ENCODE measurements around the gene FGFR4.

The FGFR4 gene

DNA sequence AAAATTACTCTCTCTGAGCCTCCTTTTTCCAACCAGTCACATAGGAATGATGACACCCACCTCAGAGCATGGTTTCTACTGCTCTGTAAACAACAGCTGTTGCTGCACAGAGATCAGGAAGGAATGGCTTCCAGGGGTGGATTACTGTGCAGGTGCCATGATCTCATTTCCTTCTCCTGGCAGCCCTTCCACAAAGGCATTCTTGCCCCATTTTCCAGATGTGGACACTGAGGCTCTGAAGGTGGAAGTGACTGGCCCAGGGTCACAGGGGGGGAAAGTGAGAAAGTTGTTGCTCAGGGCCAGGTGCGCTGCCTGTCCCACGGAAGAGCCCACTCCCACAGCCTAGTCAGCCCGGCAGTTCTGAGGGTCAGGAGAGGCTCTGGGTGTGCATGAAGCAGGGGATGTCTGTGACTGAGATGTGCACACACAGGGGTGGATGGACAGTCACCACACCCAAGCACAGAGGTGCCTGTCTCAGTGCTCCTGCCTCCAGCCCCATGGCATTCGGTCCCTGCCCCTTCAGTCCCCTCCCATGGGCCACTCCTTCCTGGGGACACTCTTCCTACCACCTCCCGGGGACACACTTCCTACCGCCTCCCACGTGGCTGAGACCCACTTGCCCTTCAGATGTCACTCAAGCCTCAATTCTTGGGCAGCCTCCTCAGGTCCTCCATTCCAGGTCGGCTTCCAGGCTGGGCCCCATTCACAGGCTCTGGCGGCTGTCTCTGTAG lies 17.0 kb downstream of the FGFR4 start:
- DNase-seq (ENCODE audit: low spot score), result no peak

DNA sequence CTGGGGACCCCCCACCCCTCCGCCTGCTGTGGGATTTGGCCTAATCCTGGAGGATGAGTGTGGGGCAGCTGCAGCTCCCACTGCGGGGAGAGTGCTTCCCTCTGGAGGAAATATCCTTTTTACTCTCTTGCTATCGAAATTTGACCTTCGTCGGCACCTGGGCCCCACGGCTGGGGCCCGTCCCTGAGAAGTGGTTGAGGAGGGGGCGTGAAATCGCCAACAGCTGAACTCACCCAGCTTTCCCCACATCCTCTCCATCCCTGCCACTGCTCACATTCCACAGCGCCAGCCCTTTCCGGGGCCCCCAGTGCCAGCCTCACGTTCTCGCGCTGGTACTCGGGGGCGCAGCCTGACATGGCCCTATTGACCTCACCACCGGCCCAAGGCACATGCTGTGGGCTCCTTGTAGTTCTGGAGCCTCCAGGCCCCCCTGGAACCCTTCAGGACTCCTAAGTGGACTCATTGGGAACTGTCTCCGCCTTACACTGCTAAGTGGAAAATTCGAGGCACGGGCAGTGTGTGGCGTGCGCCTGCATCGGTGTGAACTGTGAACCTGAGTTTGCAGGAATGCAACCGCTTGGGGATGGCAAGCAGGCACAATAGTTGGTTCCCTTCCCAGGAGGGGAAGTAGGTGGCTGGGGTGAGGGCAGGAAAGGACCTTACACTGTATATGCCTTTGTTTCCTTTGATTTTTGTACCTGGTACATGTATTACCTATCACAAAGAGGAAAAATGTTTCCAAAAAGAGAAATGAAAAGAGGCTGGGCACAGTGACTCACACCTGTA lies 19.2 kb downstream of the FGFR4 start:
- DNase-seq (ENCODE audit: low spot score), result no peak

DNA sequence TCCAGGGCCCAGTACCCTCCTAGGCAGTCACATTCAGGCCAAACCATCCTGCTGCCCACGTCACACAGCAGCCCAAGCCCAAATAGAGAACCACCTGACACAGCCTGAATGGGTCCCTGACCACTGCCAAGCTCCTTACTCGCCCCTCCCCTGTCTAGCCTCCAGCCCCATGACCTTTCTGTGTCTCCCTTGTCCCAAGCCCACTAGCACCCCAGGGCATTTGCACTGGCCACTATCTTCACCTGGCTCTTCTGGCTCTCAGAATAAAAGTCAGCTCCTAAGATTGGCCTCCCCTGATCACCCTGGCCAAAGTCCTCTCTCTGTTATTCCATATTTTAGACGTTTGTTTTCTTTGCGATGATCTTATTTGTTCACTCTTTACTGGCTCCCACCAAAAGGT lies 20.4 kb downstream of the FGFR4 start:
- no peak for DNase-seq (ENCODE audit: low spot score)

DNA sequence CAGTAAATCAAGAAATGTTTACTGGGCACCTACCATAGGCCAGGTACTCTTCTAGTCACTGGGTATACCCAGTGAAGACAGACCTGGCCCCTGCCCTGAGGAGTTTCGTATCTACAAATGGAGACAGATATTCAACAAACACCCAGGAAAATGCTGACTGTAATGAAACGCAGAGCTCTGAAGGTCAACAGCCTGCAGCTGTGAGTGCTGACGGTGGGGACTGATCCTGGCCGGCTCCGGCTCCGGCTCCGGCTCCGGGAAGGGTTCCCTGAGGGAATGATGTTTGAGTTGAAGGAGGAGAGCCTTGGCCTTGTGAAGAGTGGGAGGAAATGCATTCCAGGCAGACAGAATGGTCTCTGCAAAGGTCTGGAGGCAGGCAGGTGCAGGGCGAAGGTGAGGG lies 23.1 kb downstream of the FGFR4 start:
- DNase-seq (ENCODE audit: low spot score), result no peak

DNA sequence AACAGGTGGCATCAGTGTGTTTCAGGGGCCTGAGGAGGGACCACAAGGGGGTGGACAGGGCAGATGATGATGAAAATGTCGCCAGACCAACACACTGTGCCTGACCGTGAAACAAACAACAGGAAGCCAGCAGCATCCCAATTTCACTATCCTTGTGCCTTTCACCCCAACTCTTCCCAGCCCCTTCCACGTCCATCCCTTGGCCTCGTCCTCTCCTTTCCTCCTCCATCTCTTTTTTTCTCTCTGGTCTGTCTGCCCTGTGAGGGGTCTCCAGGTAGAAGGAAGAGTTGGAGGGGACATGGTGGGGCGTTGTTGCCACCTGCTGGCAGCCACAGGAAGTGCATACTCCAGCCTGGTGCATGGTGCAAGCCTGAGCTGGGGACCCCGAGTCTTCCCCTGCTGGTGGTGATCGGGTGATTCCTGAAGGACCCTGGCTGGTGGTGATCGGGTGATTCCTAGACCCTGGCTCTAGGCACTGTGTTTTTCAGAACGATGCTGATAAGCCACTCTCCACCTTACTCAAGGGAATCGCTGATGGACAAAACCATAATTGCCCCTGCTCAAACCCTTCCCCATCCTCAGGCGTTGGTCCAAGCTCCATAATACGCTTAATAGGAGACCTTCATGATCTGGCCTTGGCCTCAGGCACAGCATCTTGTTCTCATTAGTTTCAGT lies 25.1 kb downstream of the FGFR4 start:
- DNase-seq (ENCODE audit: low spot score), result peak; percentile 42

DNA sequence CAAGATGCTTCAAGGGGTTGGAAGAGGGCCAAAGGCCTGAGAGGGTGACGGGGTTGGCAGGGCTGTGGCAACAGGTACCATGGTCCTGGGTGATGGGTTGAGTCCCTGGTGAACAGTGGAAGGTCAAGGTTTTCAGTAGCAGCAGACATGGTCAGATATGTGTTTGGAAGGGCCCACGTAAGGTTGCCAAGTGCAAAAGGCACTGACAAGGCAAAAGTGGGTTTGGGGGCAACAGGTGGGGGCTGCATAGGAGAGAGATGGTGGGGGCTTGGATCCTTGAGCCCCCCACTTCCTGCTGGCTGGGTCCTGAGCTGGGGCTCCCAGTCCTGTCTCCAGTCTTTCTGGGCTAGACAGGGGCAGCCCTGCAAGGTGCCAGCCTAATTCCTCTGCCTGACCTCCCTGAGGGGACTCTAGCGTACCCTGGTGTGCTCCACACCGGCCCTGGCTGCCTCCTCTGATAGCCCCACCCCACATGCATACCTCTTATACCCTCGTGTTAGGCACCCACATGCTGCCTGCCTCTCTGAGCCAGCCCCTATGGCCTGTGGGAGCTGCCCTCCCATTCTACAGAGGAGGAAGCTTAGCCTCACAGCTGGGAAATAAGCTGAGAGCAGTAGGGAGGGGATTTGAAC lies 26.0 kb downstream of the FGFR4 start:
- DNase-seq (ENCODE audit: low spot score), result no peak

DNA sequence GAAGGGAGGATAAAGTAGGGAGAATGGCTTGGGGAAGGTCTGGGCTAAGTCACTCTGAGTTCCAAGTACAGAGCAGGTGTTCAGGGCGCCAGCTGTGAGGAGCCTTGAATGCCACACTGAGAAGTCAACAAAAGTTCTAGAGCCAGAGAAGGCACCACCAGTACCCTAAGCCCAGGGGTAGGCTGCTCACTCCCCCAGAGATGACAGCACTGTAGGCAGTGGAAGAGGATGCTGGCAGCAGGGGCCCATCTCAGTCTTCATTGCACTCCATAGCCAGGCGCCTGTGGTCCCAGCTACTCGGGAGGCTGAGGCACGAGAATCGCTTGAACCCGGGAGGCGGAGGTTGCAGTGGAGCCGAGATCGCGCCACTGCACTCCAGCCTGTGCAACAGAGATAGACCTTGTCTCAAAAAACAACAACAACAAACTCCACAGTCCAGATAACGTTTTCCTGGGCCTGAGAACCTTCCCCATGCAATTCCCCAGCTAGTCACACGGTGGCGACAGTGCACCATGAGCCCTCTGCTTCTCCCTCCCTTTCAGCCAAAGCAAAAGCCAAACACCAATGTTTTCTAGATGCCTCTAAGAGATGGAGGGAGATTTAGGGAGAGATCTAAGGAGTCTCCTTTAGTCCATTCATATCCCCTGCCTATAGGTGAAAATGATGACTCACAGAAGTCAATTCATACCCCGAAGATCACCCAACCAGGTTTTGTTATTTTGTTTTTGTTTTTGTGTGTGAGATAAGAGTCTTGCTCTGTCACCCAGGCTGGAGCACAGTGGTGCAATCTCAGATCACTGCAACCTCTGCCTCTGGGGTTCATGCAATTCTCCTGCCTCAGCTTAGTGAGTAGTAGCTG lies 27.1 kb downstream of the FGFR4 start:
- DNase-seq (ENCODE audit: low spot score), result peak; percentile 77

DNA sequence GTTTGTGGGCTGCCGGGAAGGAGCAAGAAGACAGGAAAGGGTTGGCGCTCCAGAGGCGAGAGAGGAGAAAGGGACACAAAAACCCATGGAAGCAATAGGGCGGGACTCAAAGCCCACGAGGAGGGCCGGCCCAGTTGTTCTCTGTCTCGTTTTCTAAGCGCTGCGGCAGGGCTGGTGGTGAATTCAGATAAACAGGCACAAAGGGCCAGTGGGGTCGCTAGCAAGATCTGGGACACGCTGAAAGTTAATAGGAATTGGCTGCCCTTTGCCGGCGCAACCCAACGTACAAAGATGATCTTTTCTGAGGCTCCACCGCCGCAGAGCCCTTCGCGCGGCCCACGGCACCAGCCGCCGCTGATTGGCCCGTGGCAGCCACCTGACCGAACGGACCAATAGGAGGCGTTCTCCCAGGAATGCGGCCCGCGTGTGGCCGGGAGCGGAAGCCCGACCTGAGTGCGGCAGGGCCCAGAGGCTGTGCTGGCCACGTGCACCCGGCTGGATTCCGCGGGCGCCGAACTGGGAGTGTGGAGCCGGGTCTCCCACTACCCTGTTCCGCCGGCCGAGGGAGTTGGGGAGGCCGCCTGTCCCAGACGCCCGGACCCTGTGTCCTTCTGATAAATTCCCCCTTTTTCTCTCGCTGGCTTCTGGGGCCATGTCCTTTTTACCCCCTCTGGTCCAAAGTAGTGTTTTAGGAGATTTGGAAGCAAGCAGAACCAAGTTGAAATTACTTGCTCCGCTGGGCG lies 30.1 kb downstream of the FGFR4 start:
- DNase-seq (ENCODE audit: low spot score), result peak; percentile 87

DNA sequence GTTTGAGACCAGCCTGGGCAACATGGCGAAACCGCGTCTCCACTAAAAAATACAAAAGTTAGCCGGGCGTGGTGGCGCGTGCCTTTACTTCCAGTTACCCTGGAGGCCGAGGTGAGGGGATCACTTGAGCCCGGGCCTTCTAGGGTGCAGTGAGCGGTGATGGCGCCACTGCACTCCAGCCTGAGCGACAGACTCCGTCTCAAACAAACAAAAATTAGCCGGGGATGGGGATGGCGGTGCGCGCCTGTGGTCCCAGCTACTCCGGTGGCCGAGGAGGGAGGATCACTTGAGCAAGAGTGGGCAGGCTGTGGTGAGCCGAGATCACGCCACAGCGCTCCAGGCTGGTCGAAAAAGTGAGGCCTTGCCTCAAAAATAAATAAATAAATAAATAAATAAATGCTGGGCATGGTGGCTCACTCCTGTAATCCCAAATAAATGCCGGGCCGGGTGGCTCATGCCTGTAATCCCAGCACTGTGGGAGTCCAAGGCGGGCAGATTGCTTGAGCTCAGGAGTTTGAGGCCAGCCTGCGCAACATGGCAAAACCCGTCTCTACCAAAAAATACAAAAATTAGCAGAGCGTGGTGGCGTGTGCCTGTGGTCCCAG lies 30.8 kb downstream of the FGFR4 start:
- no peak for DNase-seq (ENCODE audit: low spot score)

DNA sequence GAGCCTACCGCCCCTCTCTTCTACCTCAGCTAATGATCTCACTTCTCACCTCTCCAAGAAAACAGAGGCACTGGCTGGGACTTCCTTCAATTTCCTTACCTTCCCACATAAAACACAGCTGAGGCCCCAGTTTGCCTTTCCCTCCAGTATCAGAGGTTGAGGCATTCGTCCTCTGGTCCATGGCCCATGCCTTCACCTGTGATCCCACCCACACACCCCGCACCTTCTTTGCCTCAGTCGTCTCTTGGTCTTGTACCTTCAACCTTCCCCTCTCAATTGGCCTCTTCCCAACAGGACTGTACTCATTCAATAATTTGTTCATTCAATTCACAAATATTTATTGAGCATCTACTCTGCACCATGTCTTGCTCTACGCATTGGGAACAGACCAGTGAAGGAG lies 35.9 kb downstream of the FGFR4 start:
- no peak for DNase-seq (ENCODE audit: low spot score)

DNA sequence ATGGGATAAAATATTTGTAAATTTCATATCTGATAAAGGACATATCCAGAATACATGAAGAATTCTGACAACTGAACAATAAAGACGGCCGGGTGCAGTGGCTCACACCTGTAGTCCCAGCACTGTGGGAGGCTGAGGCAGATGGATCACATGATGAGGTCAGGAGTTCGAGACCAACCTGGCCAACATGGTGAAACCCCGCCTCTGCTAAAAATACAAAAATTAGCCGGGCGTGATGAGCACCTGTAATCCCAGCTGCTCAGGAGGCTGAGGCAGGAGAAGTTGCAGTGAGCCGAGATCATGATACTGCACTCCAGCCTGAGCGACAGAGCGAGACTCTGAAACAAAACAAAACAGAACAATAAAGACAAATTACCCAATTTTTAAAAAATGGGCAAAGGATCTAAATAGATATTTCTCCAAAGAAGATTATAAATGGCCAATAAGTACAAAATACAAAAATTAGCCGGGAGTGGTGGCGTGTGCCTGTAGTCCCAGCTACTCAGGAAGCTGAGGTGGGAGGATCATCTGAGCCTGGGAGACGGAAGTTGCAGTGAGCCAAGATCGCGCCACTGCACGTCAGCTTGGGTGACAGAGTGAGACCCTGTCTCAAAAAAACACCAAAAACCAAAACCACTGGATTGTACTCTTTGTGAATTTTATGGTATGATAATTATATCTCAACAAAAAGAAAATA lies 37.2 kb downstream of the FGFR4 start:
- no peak for DNase-seq (ENCODE audit: low spot score)

DNA sequence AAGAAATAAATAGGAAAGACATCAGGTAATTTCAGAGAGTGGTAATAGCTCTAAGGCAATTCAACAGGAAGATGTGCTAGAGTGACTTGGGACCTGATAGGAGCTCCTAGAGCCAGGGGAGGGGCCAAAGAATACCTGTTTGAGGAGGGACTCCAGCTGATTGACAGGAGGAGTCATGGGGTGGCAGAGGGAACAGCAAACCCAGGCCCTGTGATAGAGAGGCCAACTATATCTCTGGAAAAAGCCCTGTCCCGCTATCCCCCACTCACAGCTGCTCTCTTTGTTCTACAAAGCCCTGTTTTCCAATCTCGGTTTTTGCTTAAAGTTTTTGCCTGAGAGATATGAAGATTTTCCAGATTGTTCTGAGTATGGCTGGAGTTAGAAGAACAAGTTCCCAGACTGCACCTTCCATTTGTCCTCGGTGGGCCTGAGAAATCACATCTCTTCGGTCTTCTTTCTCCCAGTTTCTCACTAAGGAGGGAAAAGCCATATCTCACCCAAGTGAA lies 37.8 kb downstream of the FGFR4 start:
- no peak for DNase-seq (ENCODE audit: low spot score)

DNA sequence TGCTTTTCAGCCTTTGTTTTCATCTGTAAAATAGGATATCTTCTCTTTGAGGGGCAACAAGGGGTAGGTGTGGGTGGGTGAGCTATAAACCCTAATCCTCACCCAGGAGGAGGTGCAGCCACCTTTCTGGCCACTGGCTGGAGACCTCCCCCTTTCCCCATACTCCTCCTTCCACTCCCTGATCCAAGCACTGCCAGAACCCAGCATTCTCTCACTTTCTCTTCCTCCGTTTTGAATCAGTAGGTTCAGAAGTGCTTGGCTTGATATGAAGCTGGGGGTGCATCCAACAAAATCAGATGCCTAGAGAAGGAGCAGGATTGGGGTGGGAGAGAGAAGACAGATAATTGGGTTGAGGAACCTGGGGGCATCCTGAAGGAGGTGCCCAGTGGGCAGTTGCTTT lies 40.1 kb downstream of the FGFR4 start:
- no peak for DNase-seq (ENCODE audit: low spot score)

DNA sequence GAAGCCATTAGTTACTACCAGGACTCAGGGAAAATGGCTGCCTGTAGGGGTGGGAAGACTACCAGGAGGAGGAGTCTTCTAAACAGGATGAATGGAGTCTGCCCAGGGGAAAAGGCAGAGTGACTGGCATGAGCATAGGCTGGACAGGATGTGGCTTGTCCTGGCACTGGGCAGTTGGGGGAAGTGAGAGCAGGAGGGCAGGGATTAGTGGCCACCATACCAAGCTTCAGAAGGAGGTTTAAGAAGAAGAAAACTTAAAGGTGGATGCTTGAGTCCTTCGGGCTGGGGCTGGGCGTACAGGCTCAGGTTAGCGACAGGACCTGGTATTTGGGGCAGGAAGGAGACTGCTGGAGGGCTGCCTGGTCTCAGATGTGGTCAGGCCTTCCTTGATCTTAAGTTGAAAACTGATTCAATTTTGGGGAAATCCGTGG lies 41.9 kb downstream of the FGFR4 start:
- no peak for DNase-seq (ENCODE audit: low spot score)

DNA sequence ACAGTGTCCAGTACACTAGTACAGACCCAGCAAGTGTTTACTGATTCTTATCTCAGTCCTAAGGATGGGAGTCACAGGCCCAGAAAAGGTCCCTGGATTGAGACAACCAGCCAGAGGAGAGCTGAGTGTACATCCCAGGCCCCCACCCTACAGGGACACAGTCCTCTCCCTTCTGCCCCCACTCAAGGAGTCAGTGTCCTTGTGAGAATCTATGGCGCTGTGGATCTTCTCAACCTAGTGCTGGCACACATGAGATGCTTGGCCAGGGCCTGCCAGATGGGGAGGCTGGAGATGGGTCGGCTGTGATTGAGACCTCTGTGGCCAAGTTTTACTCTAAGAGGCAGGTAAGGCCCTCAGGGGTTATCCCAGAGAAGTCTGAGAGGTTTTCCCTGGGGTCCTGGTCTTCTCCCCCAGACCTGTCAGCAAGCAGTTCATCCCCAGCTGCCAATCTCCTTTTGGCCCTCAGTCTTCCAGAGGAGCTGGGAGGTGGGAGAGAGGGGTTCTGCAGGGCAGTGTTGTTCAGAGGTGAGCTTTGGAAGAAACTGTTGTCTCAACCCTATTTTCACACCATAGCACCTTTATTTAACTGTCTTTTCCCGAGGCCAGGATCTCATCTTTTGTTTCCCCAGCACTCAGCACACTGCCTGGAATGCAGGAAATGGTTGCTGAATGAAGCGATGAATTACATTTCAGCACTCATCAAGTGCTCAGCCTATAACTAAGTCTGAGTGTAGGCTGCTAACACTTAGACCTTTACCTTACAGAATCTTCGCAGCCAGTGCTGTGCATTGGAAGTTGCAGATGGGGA lies 43.7 kb downstream of the FGFR4 start:
- no peak for DNase-seq (ENCODE audit: low spot score)

DNA sequence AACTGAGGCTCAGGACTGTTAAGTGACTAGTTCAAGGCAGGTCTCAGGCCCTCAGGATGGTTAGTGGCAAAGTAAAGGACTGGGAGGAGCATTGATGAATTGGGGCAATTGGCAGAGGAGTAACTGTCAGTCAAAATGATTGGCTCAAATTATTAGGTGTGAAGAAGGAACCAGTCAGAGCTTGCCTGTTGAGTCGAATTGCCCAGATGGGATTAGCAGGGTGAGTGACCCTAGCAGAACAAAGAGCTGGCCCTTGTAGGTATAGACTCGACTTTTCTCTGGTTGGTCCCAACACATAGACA lies 44.3 kb downstream of the FGFR4 start:
- DNase-seq (ENCODE audit: low spot score), result no peak

DNA sequence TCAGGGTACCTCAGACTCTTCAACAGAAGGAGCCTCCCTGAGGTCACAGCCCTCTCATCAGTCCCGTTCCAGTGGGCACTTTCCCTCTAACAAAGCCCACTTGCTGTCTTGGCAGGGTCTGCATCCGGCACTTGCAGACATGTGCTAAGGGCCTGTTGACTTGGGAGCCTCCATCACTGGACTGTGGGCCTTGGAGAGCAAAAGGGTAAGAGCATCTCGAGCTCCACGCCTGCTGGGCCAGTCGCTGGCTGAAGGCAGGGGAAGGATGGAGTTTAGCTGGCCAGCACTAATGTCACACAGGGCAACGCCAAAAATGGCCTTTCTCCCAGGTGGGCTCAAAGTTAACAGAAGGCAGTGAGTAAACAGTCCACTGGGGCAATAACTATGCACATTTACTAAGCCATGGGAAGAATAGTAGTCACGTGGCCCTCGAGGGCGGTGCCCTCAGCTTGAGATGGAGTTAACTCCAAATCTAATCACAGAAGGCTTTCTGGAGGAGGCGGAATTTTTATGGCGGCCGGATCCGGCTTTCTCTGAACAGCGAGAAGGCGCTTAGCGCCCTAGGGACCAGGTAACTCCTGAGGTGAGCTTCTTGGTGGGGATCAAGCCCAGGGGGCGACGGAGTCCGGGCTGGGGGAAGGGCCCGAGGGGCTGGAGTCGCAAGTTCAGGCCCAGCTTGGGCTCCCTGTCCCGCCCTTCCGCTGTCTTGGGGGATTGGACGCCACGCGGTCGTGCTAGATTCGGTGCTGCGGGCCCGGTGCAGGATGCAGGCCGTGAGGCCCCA lies 44.8 kb downstream of the FGFR4 start:
- no peak for DNase-seq (ENCODE audit: low spot score)
